GM12801 (cell line): ENCODE data around the gene FAM163B.

Experiments used
- CTCF ChIP-seq: IDR thresholded peaks from one replicate; pipeline ENCODE4 v1.5.1; 2011; ENCODE audit warnings: control low read depth; ENCODE audit not compliant: insufficient read length; ENCODE audit errors: extremely low read depth

Gene FAM163B

DNA sequence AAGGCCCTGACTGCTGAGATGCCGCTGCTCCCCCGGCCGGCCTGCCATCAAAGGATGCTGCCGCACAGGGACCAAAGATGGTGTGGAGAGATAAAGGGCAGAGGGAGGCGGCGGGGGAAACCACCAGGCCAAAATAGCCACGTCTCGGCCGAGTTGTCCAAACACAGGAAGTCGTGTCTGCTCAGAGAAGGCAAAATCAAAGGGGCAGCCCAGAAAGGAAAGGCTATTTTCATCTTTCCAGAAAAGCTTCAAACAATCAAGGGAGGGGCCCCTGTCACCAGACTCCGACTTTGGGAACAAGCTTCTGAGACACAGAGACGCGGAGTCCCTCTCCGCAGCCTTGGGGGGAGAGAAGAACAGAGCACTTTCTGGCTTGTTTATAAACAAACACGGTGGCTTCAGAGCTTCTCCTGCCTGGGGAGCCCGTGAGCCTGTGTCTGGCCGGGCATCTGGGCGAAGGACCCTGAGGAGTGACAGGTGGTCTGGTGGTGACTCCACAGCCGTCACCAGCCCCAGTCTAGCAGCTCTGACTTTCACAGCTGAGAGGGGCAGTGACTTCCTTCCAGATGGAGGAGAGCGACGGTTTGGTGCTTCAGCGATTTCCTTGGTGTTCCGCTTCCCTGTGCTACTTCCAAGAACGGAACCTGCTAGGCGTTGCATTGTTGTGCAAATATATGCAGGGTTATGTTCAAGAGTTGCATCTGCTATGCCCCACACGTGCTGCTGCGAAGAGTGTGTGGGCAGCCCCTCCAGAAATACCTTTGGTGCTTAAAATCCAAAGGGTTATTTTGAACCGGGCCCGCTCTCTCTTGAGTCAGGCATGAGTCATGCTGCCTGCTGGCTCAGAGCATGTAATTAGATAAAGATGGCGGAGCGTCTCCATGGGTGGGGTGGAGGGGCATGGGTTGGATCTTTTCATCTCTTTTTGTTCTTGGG is 50.7 kb downstream of the FAM163B start:
- no peak for TF ChIP-seq CTCF

DNA sequence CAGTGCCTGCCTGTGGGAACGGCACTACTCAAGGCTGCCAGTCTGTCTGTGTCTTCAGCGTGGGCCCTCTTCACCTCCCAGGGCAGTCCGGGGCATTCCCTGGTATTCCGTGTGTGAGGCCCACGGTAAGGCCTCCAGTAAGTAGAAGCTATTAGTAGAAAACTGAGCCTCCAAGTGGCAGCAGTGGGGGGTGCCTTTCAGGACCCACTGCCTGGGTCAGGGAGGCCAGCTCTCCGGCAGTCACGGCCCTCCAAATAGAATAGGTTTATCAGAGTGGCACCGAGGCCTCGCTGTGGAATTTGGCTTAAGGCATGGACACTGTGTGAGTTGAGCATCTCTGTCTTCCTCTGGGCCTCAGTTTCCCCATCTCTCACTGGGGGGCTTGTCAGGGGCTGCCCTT is 51.6 kb downstream of the FAM163B start:
- no peak for TF ChIP-seq CTCF

- no peak for TF ChIP-seq CTCF
These were observed 52.8 kb downstream of the FAM163B start for GRCh38 chr9:133556354-133556753.

GRCh38 chr9:133554729-133555128 is 54.5 kb downstream of the FAM163B start:
- no peak for TF ChIP-seq CTCF

GRCh38 chr9:133553973-133554713 is 55.0 kb downstream of the FAM163B start:
- no peak for TF ChIP-seq CTCF

- TF ChIP-seq CTCF: no peak
These were observed 56.1 kb downstream of the FAM163B start for GRCh38 chr9:133553123-133553522.

GRCh38 chr9:133552236-133552635 is 57.0 kb downstream of the FAM163B start:
- no peak for TF ChIP-seq CTCF
